ENCODE measurements around the gene MORN1.

- TF ChIP-seq CTCF (conservative IDR thresholded peaks at IDR 0.05; ENCODE audit: low read length): no peak
- TF ChIP-seq EZH2phosphoT487 (IDR thresholded peaks at IDR 0.05; ENCODE audit: borderline replicate concordance): no peak
Observed at GRCh38 chr1:2298685-2299084, 92.7 kb downstream of the MORN1 start.
